ENCODE data around the gene ARID1B. TPM values are rescaled to one million over a fixed set of nuclear protein-coding genes. Genes with fewer than 3 reads are reported as not detected.

ARID1B gene
- total and polyA plus RNA-seq, 2 of the 4 experiments (the other 2 are of a cell fraction) = 14.5 to 20.1 TPM

DNA sequence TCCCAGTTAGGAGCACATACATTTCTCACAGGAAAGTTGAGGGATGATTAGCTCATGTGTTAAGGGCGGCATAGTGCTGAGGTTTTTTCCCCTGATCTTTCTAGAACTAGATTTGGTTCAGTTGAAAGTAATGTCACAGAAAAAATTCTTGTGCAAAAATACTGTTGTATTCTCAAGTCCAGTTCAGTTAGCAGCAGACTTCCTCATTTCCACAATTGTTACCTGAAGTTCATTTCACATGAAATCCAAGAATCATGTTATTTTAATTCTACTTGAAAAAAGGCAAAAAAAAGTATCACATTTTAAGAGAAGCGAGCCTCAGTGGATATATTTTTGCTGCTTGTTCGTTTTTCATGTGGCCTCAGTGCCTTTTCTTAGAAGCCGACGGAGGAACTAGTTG is 318.4 kb downstream of the ARID1B start:
- POLR2A ChIA-PET (ENCODE audit: unreplicated experiment) = no interaction called here
- Histone ChIP-seq H3K4me2 (ENCODE audit: low read depth, low read length) (no peak overlapping the region), H3K27me3 (ENCODE audit: control insufficient read depth, insufficient read depth, low read length) (no peaks in the 10 kb centered on the region), H3K9ac (ENCODE audit: low read depth, low read length) (no peak overlapping the region), H4K5ac (ENCODE audit: low read depth, low read length) (no peak overlapping the region), H3K56ac (ENCODE audit: extremely low read depth, insufficient read depth, low read length) (no peak overlapping the region), H2AK9ac (replicated peaks; ENCODE audit: low read depth, low read length, poor library complexity) (no peak overlapping the region), H3K36me3 (ENCODE audit: control insufficient read depth, insufficient read depth, low read length) (peaks cover 8% of the 10 kb centered on the region; the same call in 1 of the 2 replicates), H2BK20ac (ENCODE audit: low read depth, low read length) (no peak overlapping the region), H3K14ac (replicated peaks; ENCODE audit: low read depth, low read length) (no peak overlapping the region), H2BK120ac (ENCODE audit: low read depth, low read length) (no peak overlapping the region), H2AK5ac (ENCODE audit: low read depth, low read length) (no peak overlapping the region), H3K18ac (ENCODE audit: low read depth, low read length) (no peak overlapping the region), H3K4me3 (ENCODE audit: insufficient read depth, low read depth, low read length) (no peak overlapping the region), H3K4ac (ENCODE audit: low read depth, low read length) (no peak overlapping the region), H3K9me1 (ENCODE audit: insufficient read depth, low read length) (peaks cover 8% of the 10 kb centered on the region), H3K9me3 (ENCODE audit: control insufficient read depth, insufficient read depth, low read length) (no peaks in the 10 kb centered on the region), H3K79me1 (ENCODE audit: low read depth in 1 of 2, low read length in 2 of 2) (peaks cover 32 to 56% of the 10 kb centered on the region in 2 experiments), H2AFZ (replicated peaks; ENCODE audit: low read length, poor library complexity) (no peak overlapping the region), H4K8ac (ENCODE audit: low read depth in 2 of 2, low read length in 2 of 2) (no peak overlapping the region), H3K27ac (ENCODE audit: insufficient read depth, low read length) (no peak overlapping the region), H3K23ac (ENCODE audit: low read depth, low read length) (no peak overlapping the region), H4K91ac (ENCODE audit: insufficient read depth, low read depth, low read length) (no peak overlapping the region), H4K20me1 (ENCODE audit: insufficient read depth, low read length) (no peaks in the 10 kb centered on the region), H3K4me1 (ENCODE audit: control insufficient read depth, insufficient read depth, low read length) (peaks cover under 1% of the 10 kb centered on the region; the same call in 1 of the 2 replicates), H2BK5ac (ENCODE audit: low read depth, low read length, poor library complexity, severe bottlenecking) (no peak overlapping the region), H2BK15ac (ENCODE audit: low read depth, low read length) (no peak overlapping the region)
- intact Hi-C loops (cut with micrococcal nuclease) (no loop called here), in situ Hi-C loops (cut with MboI; ENCODE audit: low sequenced_read_pairs) (no loop called here), dilution Hi-C loops (cut with HindIII; ENCODE audit: low sequenced_read_pairs, unreplicated experiment) (no loop called here)
- DNase-seq (no peak), ATAC-seq (ENCODE audit: low read depth) (no peak)
- TF ChIP-seq, protein P1, sequence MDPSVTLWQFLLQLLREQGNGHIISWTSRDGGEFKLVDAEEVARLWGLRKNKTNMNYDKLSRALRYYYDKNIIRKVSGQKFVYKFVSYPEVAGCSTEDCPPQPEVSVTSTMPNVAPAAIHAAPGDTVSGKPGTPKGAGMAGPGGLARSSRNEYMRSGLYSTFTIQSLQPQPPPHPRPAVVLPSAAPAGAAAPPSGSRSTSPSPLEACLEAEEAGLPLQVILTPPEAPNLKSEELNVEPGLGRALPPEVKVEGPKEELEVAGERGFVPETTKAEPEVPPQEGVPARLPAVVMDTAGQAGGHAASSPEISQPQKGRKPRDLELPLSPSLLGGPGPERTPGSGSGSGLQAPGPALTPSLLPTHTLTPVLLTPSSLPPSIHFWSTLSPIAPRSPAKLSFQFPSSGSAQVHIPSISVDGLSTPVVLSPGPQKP (IDR thresholded peaks at IDR 0.05; ENCODE audit: borderline replicate concordance, low read depth, low read length) = no peak
- TF ChIP-seq RAD21 (IDR thresholded peaks at IDR 0.05; ENCODE audit: low read length) (no peak), MAZ (IDR thresholded peaks at IDR 0.05; ENCODE audit: borderline replicate concordance, low read depth, low read length) (no peak), RCOR1 (IDR thresholded peaks at IDR 0.05; ENCODE audit: insufficient replicate concordance, low read length) (no peak), SMC3 (IDR thresholded peaks at IDR 0.05; ENCODE audit: low read depth, low read length) (no peak), CTCF (conservative IDR thresholded peaks at IDR 0.05; ENCODE audit: low read depth, low read length) (no peak), MAFK (IDR thresholded peaks at IDR 0.05; ENCODE audit: low read depth, low read length) (no peak)
- CTCF ChIA-PET = no interaction called here
- BruUV-seq (replicated peaks) = no TSS peak
- no CpG with 5 or more reads among the region's 5 CpGs for WGBS, 2 experiments (ENCODE audit: extremely low coverage in 2 of 2, insufficient read length in 1 of 2)

Data from IMR-90 (cell line).